Embryonic facial prominence (tissue), 1 donor: ENCODE results near the gene FAM229B.
"Not testable (repeated sequence)": the region's sequence is repeated elsewhere in the genome, so short reads cannot be mapped to it uniquely, and the experiment has no call there.

ENCODE experiments used
- DNase-seq: peaks from one replicate; pipeline ENCODE4 v3.0.0-alpha.2; 2016; ENCODE audit errors: extremely low spot score

The FAM229B gene

DNA sequence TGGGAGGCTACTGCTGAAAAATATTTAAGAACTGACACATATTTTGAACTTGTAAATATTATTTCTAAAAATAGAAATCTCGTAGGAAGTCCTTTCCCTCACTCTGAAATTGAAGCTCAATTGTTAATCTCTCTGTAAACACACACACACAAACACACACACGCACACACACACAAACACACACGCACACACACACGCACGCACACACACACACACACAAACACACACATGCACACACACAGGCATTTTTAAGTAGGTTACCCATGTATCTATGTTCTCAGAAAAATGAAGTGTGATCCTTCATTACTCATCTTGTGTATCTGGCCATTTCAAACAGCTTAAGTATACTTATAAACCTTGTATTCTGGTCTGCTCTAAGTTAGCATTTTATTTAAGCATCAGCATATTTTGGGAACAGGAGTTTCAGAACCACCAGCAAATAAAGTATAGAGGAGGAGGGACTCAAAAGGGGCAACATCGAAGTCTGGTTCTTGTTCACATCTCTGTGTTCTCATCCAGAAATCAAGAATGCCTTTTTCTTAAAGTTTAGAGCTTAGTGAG is 21.9 kb upstream of the FAM229B start:
- DNase-seq = no peak

DNA sequence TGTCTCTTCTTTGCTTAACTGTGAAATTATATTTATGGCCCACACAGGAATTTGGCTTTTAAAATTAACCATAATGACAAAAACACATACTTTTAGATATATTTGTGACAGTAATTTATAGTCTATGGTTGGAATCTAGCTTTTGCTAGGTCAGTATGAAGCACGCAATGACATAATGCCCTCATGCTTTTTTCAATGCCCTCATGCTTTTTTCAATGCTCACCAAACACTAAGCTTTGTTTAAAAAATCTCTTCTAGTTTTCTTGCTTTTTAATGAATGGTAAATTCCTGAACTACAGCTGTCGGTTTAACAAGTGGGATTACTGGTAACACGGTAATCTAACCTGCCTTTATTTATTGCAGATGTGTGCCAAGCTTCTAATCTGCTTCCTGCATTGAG is 20.8 kb upstream of the FAM229B start:
- DNase-seq = no peak

DNA sequence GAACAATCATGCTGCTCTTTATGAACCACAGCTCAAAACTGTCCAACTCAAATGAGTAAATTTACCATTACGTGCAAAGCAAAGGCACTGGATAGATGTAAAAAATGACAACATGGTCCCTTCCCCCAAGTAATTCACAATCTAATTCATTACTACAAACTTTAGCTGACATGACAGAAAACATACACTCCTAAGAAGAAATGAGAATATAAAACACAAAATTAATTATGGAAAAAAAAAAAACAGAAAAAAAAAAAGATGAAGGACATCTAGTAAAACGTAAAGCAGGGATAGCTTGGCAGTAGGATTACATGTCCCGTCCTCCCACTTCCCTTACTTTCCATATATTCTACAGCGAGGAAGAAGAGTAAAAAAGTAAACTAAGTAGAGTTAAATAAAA is 5.8 kb upstream of the FAM229B start:
- DNase-seq = no peak

DNA sequence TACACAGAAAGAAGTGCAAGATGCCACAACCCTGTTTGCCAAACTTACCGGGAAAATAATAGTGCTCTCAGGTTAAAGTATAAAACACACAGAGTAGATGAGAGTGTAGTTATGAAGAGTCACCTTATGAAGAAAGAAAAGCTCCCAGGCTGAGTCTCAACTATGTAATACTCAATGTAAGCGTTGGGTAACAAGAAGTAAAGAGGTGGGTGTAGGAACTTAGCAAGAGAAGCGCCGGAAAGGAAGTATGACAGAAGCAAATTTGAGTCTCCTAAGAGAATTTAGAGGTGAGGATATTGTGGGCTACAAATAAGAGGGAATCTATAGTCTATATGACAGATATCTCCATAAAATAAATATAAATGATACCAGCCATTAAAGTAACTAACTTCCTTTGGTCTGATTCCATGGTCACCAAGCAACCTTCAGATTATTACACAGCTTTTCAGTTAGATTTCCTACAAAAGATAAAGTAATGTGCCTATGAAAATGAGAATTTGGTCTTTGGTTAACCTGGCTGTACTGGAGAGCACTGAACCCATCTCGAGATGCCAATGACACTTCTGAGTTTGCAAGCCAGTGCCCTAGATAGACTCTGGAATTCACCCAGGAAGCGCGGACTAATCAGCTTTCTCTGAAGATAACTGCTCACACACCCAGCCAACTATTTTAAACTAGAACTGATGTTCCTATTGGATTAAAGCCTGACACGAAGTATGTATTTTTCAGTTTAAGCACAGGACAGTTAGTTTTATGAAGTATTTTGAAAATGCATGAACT is 1.9 kb upstream of the FAM229B start:
- DNase-seq = no peak

DNA sequence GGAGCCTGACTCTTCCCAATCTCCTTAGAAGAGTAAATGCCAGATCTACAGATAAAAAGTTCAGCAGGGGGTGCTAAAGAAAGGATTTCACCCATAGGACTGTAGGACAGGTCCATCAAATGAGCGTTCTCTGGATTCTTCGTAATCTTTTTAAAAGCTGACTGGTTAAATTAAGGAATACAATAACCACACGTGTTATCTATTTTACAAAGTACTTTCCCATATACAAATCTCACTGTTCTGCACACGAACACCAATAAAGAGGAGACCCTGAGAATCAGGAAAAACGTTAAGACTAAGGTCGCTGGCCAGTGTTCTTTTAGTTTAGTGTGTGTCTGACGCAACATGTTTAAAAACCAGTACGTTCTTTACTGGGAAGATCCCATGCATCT is 651 bp upstream of the FAM229B start:
- DNase-seq = peak; percentile 48

DNA sequence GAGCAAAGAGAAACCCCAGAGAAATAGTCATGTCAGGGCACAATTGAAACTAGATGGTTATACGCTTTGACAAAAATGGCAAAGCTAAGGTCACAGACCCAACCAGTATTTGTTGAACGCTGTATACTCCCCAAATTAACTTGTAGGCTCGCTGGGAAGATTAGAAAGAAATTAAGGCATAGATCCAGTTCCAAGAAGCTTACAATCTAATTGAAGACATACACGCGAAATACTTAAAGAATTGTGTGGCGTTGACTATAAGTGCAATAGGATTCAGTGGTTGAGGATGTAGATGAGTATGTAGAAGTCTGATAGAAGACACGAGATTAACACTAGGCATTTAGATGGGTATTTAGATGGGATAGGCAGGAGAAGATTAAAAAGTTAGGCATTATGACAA is 525 bp downstream of the FAM229B start:
- peak; percentile 7 for DNase-seq

DNA sequence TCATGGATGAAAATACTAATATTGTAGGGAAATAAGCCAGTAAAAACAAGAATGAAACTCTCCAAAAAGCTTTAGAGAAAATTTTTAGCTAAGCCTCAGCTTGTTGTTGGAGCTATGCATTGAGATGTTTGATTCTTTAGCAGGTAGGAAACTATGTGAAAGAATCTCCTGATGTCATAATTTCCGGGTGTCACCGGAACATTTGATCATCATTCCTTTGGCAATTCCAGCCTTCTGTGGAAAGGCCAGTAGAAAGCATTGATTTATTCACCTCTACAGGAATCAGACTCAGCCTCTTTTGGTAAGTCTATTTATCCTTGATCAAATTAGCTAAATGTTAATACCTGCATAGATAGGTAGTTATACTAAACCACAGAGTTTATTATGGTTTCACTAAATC is 9.5 kb downstream of the FAM229B start:
- no peak for DNase-seq

DNA sequence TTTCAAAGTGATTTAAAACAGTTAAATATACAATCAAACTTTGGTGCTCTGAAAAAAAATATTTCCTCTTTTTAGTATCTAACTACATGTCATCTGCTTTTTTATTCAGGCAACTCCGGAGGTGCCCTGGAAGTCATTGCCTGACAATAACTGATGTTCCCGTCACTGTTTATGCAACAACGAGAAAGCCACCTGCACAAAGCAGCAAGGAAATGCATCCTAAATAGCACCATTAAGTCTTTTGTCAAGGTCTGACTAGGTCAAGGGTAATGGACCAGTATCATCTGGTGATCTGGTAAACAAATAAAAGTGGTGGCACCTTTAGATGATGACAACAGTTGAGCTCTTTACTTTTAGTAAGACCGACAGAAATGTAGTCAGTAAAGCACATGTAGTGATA is 13.2 kb downstream of the FAM229B start:
- DNase-seq = no peak

DNA sequence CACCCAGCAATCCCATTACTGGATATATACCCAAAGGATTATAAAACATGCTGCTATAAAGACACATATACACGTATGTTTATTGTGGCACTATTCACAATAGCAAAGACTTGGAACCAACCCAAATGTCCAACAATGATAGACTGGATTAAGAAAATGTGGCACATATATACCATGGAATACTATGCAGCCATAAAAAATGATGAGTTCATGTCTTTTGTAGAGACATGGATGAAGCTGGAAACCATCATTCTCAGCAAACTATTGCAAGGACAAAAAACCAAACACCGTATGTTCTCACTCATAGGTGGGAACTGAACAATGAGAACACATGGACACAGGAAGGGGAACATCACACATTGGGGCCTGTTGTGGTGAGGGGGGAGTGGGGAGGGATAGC is 18.6 kb downstream of the FAM229B start:
- not testable (repeated sequence) for DNase-seq

DNA sequence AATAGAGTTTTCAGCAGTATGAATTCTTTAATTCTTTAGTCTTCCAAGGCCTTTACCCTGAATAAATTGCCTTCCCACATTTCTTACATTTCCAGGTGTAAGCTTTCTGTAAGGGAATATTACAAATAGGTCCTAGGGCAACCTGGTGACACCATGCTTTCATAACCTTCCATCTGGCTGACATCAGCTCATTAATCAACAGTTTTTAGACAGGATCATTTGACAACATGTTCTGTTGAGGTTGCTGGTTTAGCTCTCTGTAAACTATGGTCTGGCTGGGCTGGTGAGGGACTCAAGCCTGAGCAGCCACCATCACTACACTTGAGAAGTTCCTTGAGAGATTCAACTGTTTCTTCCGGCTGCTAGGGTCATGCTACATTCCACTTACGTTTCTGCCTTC is 19.2 kb downstream of the FAM229B start:
- no peak for DNase-seq

DNA sequence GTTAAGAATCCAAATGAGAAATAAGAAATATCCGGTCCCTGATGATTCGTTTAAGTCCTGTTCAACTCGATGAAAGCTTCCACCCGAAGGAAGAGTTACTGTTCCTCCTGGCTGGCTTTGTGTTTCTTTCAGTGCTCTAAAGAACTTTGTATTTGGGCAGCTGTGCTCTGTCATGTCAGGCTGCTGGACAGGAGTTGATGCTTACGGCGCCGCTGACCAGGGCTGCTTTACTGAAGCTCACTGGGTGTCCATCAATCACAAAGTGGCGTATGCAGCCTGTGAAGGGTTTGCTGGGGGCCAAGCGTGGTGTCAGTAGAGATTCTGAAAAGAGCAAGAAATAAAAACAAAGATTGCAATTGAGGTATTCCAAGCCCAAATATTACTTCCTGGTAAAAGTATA is 21.9 kb downstream of the FAM229B start:
- no peak for DNase-seq

DNA sequence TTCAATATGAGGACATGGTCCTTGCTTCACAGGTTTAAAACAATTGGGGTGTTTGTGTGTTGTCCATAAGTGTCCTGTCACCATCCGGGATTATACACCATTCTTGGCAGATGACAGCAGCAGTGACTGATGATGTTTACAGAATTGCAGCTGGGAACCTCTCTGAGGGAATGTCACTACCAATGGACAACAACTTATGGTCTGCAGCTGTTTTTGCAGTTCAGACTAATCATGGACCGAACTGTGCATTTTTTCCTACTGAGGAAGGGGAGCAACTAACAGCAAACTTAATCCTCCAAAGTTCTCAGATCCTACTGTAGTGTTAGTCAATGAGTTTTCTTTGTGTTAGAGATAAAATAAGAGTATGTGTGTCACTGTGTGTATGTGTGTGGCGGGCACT is 26.0 kb downstream of the FAM229B start:
- DNase-seq = no peak

DNA sequence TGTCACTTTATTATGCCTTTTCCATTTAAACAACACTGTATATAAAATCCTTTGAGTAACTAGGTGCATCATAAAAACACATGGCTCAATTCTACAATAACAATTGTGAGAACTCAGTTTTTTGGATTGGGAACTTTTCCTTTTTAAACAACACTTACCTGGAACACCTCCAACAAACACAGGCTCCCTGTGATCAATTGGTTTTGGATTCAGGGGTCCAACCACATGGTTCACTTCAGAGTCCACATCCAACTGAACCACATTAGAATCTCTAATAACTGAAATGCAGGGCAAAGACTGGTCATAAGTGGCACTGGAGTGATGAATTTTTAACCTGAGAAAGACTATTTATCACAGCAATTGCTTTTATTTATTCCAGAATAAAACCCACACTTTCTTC is 26.5 kb downstream of the FAM229B start:
- no peak for DNase-seq

DNA sequence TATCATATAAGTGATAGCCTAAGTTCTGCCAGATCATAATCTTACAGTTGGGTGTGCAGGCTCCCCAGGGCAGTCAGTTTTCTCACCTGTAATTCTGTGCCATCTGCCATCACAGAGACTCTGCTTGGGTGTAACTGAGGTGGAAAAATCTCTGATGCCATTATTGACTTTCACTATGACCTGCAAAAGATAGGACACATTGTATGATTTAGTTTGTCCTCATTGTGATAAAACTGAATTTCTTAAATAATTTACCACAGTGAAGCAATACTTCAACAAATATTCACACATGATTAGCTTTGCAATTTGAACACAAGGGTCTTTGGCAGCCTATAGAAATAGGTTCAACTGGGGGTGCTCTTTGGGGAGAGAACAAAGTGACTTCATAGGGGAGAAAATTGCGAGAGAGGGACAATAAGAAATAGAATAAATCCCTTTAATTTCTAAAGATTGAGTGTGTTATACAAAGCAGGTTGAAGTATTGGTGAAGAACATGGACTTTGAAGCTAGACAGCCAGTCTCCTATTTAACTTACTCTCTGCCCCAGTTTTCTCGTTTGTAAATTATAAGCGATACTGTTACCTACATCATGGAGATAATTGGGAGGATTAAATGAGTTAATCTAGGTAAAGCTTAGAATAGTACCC is 27.3 kb downstream of the FAM229B start:
- DNase-seq = no peak

DNA sequence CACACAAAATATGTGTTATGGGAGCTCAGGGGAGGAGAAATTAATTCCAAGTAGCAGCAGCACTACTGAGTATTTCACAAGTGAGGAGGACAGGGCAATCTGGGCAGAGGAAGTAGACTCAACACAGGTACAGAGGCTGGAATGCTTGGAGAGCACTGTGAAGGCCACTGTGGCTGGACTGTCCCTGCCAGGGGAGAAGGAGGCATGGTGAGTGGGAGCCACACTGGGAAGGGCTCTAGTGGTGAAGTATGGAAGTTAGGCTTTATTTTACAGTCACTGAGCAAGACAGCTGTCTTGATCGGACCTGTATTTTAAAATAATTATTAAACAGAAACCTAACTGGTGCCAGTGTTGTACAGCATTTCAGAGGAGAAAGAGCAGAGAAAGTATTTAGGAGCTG is 28.8 kb downstream of the FAM229B start:
- no peak for DNase-seq

DNA sequence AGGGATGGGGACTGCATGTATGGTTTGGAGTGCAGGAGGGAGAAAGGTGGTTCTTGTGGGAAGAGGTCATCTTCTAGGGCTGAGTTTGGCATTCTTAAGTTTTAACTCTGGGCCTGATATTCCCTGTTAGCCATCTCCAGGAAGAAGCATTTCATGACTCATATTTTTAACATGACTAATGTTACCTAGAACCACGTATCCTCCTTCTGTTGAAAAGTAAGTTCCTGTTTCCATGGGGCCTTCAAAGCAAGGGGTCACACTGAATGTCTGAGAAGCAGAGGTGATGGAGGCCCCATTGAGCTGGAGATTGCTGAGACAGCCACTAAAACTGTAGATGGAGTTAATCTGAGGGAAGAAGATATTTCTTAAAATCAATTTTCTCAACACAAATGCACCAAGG is 30.2 kb downstream of the FAM229B start:
- no peak for DNase-seq

DNA sequence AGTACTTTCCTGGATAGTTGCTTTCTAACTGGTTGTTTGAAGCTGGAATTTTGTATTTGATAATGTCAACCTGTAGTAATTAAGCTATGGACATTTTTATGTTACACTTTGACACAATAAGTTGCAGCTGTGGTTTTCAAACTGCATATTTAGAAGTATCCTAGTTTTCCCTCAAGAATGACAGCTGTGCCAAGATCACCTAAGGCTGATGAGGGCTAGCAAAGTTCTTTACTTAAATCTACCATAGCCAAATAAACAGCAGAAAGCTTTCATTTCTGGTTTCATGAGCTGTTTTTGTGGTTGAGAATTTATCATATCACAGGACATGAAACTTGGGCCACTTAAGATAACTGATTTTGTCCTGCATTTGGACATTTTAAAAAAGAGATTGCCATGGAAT is 30.6 kb downstream of the FAM229B start:
- DNase-seq = no peak

DNA sequence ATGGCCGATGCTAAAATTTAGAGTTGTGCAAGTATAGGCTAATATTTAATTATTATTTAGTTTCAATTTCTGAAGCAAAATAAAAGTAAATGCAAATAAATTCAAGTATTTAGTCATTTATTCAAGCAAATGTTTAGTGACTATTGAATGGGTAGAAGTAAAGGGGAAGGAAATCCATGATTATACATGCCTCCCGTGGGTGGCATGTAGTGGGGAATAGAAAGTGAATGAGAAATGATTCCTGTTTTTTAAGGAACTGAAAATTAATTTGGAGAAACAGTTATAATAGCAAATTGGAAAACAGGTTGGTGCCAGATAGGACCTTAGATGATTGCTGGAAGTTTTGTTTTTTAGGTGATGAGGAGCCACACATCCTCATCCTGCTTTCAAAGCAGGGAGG is 35.4 kb downstream of the FAM229B start:
- DNase-seq = no peak

DNA sequence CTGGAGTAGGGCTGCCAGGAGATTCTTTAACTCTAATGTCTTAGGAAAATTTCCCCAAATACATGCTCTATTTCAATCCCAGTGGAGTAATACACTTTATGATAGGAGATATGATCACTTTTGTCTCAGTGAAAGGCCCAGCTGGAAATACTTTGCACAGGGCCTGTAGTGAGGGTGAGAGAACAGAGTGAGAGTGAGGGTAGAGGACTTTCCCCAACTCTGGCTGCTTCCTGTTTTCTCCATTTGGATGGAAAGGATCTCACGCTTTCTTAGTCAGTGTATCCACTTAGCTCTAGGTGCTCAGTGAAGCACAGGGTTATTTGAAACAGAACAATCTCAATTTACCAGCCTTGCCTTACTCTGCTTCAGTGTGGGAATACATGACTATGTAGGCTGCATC is 36.6 kb downstream of the FAM229B start:
- no peak for DNase-seq

DNA sequence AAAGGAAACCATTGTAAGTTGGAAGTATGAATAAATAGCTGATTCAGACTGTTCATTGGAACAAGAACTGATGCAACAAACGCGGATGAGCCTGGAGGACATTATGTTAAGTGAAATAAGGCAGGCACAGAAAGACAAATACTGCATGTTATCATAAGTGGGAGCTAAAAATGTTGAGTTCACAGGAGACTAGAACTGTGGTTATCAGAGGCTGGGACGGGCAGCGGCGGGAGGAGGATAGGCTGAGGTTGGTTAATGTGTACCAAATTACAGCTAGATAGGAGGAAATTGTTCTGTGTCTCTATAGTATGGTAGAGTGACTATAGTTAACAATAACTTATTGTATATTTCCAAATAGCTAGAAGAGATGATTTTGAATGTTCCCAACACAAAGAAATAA is 40.8 kb downstream of the FAM229B start:
- no peak for DNase-seq

DNA sequence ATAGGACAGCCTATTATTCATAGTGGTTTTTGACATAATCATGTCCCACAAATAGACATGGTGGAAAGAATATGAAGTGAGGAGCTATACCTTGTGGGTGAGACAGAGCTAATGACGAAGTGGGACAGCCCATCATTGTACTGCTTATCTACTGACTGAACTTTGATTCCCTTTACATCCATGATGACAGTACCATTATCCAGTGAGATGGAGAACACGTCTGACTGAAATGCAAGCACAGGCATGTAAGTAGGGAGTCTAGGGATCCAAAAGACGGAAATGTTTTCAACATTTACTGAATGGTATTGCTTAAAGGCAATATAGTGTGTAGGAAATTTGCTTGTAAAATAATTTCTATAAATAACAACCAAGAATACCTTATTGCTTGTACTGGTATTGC is 43.5 kb downstream of the FAM229B start:
- no peak for DNase-seq

DNA sequence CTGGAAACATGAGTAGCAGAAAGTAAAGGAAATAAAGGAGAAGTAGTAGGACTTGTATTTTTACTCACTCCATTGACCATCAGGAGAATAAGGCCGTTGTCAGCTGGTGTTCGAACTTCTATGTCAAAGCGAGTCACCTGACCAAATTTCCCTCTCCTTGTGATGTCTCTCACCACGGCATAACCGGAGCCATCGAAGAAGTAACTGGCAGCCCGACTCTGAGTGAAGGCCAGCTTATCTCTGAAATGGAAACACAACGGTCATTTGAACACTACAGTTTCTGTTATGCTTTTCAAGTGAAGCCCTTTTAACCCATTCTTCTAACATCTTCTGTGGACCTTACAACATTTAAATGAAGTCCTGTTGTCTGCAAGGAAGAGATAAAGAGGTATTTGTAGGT is 51.7 kb downstream of the FAM229B start:
- DNase-seq = no peak

DNA sequence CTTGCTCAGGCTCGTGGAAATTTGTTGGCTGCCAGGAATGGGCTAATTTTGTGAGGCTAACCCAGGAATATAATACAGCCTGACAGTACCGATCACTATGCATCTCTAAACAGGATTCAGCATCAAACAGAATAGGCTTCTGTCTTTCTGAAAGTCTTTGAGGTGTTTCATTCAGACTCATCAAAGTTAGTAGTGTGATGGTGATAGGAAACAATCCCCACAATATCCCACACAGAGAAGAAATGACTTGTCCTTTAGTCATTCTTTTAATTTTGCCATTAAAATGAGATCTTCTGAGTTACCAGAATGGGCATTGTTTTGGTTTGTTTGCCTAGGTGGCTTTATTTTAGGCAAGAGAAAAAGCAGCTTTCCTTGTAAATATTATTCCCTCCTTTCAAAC is 54.3 kb downstream of the FAM229B start:
- no peak for DNase-seq
